Neural progenitor cell (in vitro differentiated cells): Measurements from ENCODE around the gene PEF1. TPM values are rescaled to one million over a fixed set of nuclear protein-coding genes. Genes with fewer than 3 reads are reported as not detected.

Experiments used
- DNase-seq: peaks from one replicate; pipeline ENCODE4 v3.0.0-alpha.2; 2016; ENCODE audit warnings: low spot score
- H2AFZ ChIP-seq: fragments of 200-600 bp; sonication (generic); replicated peaks from 2 replicates; pipeline ENCODE4 v1.6.1; 2016; ENCODE audit warnings: antibody characterized with exemption
- H3F3A ChIP-seq: fragments of 200-600 bp; sonication (generic); 2 replicates; pipeline ENCODE4 v1.6.1; 2016; ENCODE audit warnings: antibody characterized with exemption, low read depth
- H3K27ac ChIP-seq: fragments of 200-600 bp; sonication (generic); 2 replicates; pipeline ENCODE4 v1.5.1; 2016; ENCODE audit warnings: mild to moderate bottlenecking
- H3K27me3 ChIP-seq: fragments of 200-600 bp; sonication (generic); 2 replicates; pipeline ENCODE4 v1.6.1; 2016; ENCODE audit warnings: mild to moderate bottlenecking, moderate library complexity
- H3K36me3 ChIP-seq: fragments of 200-600 bp; sonication (generic); 2 replicates; pipeline ENCODE4 v1.5.1; 2016
- H3K4me1 ChIP-seq: fragments of 200-600 bp; sonication (generic); 2 replicates; pipeline ENCODE4 v1.6.1; 2016; ENCODE audit warnings: mixed run types
- H3K4me2 ChIP-seq: fragments of 200-600 bp; sonication (generic); 2 replicates; pipeline ENCODE4 v1.6.1; 2016
- H3K4me3 ChIP-seq: fragments of 200-600 bp; sonication (generic); 2 replicates; pipeline ENCODE4 v1.5.1; 2016
- H3K79me2 ChIP-seq: fragments of 200-600 bp; sonication (generic); 2 replicates; pipeline ENCODE4 v1.6.1; 2016; ENCODE audit warnings: low read depth
- H3K9ac ChIP-seq: fragments of 200-600 bp; sonication (generic); 2 replicates; pipeline ENCODE4 v1.6.1; 2016
- H3K9me3 ChIP-seq: fragments of 200-600 bp; sonication (generic); 2 replicates; pipeline ENCODE4 v1.5.1; 2016; ENCODE audit warnings: low read depth
- H4K20me1 ChIP-seq: fragments of 200-600 bp; sonication (generic); 2 replicates; pipeline ENCODE4 v1.6.1; 2016; ENCODE audit warnings: low read depth
- H3K27ac Mint-ChIP-seq: 3 replicates; pipeline ENCODE4 v1.8.0; 2021; ENCODE audit warnings: mixed read lengths
- H3K27me3 Mint-ChIP-seq: 2 replicates; pipeline ENCODE4 v1.8.0; 2022; ENCODE audit warnings: low read depth, mild to moderate bottlenecking, inconsistent platforms, moderate library complexity, mixed read lengths; ENCODE audit not compliant: insufficient read depth
- H3K36me3 Mint-ChIP-seq: 3 replicates; pipeline ENCODE4 v1.8.0; 2021; ENCODE audit warnings: mixed read lengths
- H3K4me1 Mint-ChIP-seq: 3 replicates; pipeline ENCODE4 v1.8.0; 2021; ENCODE audit warnings: mixed read lengths
- H3K4me3 Mint-ChIP-seq: 3 replicates; pipeline ENCODE4 v1.8.0; 2021; ENCODE audit warnings: mild to moderate bottlenecking, moderate library complexity, mixed read lengths
- H3K9me3 Mint-ChIP-seq: 3 replicates; pipeline ENCODE4 v1.8.0; 2020; ENCODE audit warnings: mixed read lengths
- CTCF ChIP-seq: fragments of 200-600 bp; sonication (generic); IDR thresholded peaks from 2 replicates; pipeline ENCODE4 v1.5.1; 2017; ENCODE audit warnings: antibody characterized with exemption, mild to moderate bottlenecking
- EZH2 ChIP-seq: fragments of 200-600 bp; sonication (generic); IDR thresholded peaks from 2 replicates; pipeline ENCODE4 v1.6.1; 2017; ENCODE audit warnings: antibody characterized with exemption, mild to moderate bottlenecking, moderate library complexity
- EZH2phosphoT487 ChIP-seq: fragments of 200-600 bp; sonication (generic); IDR thresholded peaks from 2 replicates; pipeline ENCODE4 v1.6.1; 2017; ENCODE audit warnings: antibody characterized with exemption
- total RNA-seq: library from RNA; depleted of rRNA; stranded (reverse); fragments of >200 nt; gene quantifications from 2 replicates; pipeline ENCODE4 v1.2.3, GENCODE V29; 2015; ENCODE audit warnings: low replicate concordance

Gene PEF1
- 30.7 and 47.7 TPM in 2 replicates for total RNA-seq

- no peaks in the 10 kb centered on the region for H3K27me3 ChIP-seq
- H3K4me1 ChIP-seq = peaks cover 4% of the 10 kb centered on the region
- DNase-seq = peak; percentile 99
- H3K9me3 Mint-ChIP-seq = no peaks in the 10 kb centered on the region
- H3K79me2 ChIP-seq = peaks cover 43% of the 10 kb centered on the region
- H3K27ac ChIP-seq = peak within 1 kb of the TSS; percentile 97
- peak within 1 kb of the TSS; percentile 96 for H3K4me2 ChIP-seq
- H3K27me3 Mint-ChIP-seq = no peaks in the 10 kb centered on the region
- TF ChIP-seq CTCF (no peak), EZH2 (no peak), EZH2phosphoT487 (no peak)
- no peaks in the 10 kb centered on the region for H3K36me3 Mint-ChIP-seq
- H3K36me3 ChIP-seq = no peaks in the 10 kb centered on the region
- H3F3A ChIP-seq = peaks cover 13% of the 10 kb centered on the region
- H3K9me3 ChIP-seq = no peaks in the 10 kb centered on the region
- no peaks in the 10 kb centered on the region for H4K20me1 ChIP-seq
- H3K27ac Mint-ChIP-seq = peak within 1 kb of the TSS; percentile 100
- peak within 1 kb of the TSS; percentile 67 for H3K4me3 ChIP-seq
- H2AFZ ChIP-seq = peak within 1 kb of the TSS; percentile 97
- peak within 1 kb of the TSS; percentile 91 for H3K9ac ChIP-seq
- peak within 1 kb of the TSS; percentile 99 for H3K4me3 Mint-ChIP-seq
- H3K4me1 Mint-ChIP-seq = peaks cover 18% of the 10 kb centered on the region
These were observed at the start of gene PEF1 for GRCh38 chr1:31644560-31645273. PEF1 (minus strand) TSS chr1:31644876; CDS start chr1:31644864, 12 bp downstream.

DNA sequence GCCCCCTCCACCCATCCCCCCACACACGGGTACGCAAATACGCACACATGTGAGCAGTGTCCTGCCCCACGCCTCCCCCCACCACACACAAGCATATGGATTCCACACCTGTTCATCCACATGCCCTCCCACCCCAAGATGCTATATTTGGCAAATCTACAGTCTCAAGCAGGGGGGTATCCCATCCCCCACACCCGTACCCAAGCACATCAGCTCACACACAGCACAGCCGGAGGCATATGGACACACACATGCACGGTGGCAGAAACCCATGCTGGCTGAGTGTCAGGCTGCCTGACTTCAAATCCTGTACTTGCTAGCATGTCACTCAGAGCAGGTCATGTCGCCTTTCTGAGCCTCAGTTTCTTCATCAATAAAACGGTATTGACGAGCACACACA is 48.6 kb upstream of the PEF1 start:
- TF ChIP-seq EZH2phosphoT487 = no peak
- peaks cover 39% of the 10 kb centered on the region for H3K4me1 Mint-ChIP-seq
- Histone ChIP-seq H3K27ac (no peak overlapping the region), H3F3A (no peaks in the 10 kb centered on the region), H3K9ac (no peak overlapping the region), H4K20me1 (no peaks in the 10 kb centered on the region), H2AFZ (no peak overlapping the region), H3K79me2 (no peaks in the 10 kb centered on the region), H3K9me3 (no peaks in the 10 kb centered on the region), H3K4me2 (no peak overlapping the region), H3K36me3 (no peaks in the 10 kb centered on the region), H3K4me1 (peaks cover 7% of the 10 kb centered on the region), H3K4me3 (no peak overlapping the region), H3K27me3 (no peaks in the 10 kb centered on the region)
- H3K9me3 Mint-ChIP-seq = no peaks in the 10 kb centered on the region
- peaks cover 11% of the 10 kb centered on the region for H3K27me3 Mint-ChIP-seq
- H3K4me3 Mint-ChIP-seq = no peak overlapping the region
- H3K27ac Mint-ChIP-seq = no peak overlapping the region
- no peak for DNase-seq
- no peaks in the 10 kb centered on the region for H3K36me3 Mint-ChIP-seq

GRCh38 chr1:31691951-31692350 is 47.3 kb upstream of the PEF1 start:
- Histone ChIP-seq H3K9me3 (no peaks in the 10 kb centered on the region), H3K4me2 (no peak overlapping the region), H4K20me1 (no peaks in the 10 kb centered on the region), H3K9ac (no peak overlapping the region), H3K27ac (no peak overlapping the region), H3K79me2 (no peaks in the 10 kb centered on the region), H3K36me3 (no peaks in the 10 kb centered on the region), H3F3A (no peaks in the 10 kb centered on the region), H3K4me1 (peaks cover 7% of the 10 kb centered on the region), H2AFZ (no peak overlapping the region), H3K27me3 (no peaks in the 10 kb centered on the region), H3K4me3 (no peak overlapping the region)
- H3K4me3 Mint-ChIP-seq = no peak overlapping the region
- H3K4me1 Mint-ChIP-seq = peaks cover 35% of the 10 kb centered on the region
- peak; percentile 25 for TF ChIP-seq CTCF
- TF ChIP-seq EZH2phosphoT487 = no peak
- peaks cover 5% of the 10 kb centered on the region for H3K27me3 Mint-ChIP-seq
- no peak overlapping the region for H3K27ac Mint-ChIP-seq
- H3K9me3 Mint-ChIP-seq = no peaks in the 10 kb centered on the region
- H3K36me3 Mint-ChIP-seq = no peaks in the 10 kb centered on the region
- DNase-seq = no peak

- H3K4me1 ChIP-seq = peaks cover 7% of the 10 kb centered on the region
- TF ChIP-seq EZH2phosphoT487 = no peak
- no peaks in the 10 kb centered on the region for H3K9me3 ChIP-seq
- no peak overlapping the region for H3K27ac ChIP-seq
- peaks cover 7% of the 10 kb centered on the region for H3K27me3 Mint-ChIP-seq
- no peaks in the 10 kb centered on the region for H3F3A ChIP-seq
- no peaks in the 10 kb centered on the region for H3K9me3 Mint-ChIP-seq
- DNase-seq = no peak
- no peaks in the 10 kb centered on the region for H3K27me3 ChIP-seq
- H3K4me3 ChIP-seq = no peak overlapping the region
- no peaks in the 10 kb centered on the region for H3K36me3 Mint-ChIP-seq
- H3K36me3 ChIP-seq = no peaks in the 10 kb centered on the region
- H3K4me2 ChIP-seq = no peak overlapping the region
- peaks cover 39% of the 10 kb centered on the region for H3K4me1 Mint-ChIP-seq
- H2AFZ ChIP-seq = no peak overlapping the region
- no peaks in the 10 kb centered on the region for H4K20me1 ChIP-seq
- no peak overlapping the region for H3K27ac Mint-ChIP-seq
- H3K4me3 Mint-ChIP-seq = no peak overlapping the region
- H3K9ac ChIP-seq = no peak overlapping the region
- H3K79me2 ChIP-seq = no peaks in the 10 kb centered on the region
These were observed 46.8 kb upstream of the PEF1 start for GRCh38 chr1:31691446-31691845.
